NCI-H2227 (cell line): ENCODE results near the gene NME4.

Experiments used
- DNase-seq: peaks from one replicate; lab custom pipeline; 2025; ENCODE audit not compliant: unreplicated experiment; lab: John Stamatoyannopoulos, UW

The NME4 gene

GRCh38 chr16:425082-425718 is 28.2 kb downstream of the NME4 start, which contains the start of gene RAB11FIP3:
TSS of gene RAB11FIP3 (plus strand) at chr16:425649. CDS start at chr16:426007, 358 bp downstream.
- peak; percentile 92 for DNase-seq

GRCh38 chr16:425740-426114 is 28.7 kb downstream of the NME4 start:
- no peak for DNase-seq

GRCh38 chr16:426115-426905 is 29.3 kb downstream of the NME4 start:
- no peak for DNase-seq

DNA sequence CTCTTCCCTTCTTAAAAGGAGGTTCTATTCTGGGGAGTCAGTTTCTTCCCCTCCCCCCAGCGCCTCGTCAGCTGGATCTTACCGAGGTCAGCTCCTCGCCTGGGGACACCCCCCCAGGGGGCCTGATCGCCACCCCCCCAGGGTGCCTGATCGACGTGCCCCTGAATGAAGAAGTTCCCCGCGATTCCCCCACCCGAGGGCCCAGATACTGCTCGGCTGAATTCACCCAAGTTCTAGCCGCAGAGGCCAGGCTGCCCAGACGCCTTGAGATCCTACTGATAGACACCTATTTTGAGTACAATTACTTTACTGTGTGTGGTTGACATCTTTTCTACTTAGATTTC is 29.9 kb downstream of the NME4 start:
- no peak for DNase-seq

- no peak for DNase-seq
Observed at GRCh38 chr16:427250-427649, 30.3 kb downstream of the NME4 start.

- DNase-seq = no peak
Observed at GRCh38 chr16:430904-431303, 33.9 kb downstream of the NME4 start.

DNA sequence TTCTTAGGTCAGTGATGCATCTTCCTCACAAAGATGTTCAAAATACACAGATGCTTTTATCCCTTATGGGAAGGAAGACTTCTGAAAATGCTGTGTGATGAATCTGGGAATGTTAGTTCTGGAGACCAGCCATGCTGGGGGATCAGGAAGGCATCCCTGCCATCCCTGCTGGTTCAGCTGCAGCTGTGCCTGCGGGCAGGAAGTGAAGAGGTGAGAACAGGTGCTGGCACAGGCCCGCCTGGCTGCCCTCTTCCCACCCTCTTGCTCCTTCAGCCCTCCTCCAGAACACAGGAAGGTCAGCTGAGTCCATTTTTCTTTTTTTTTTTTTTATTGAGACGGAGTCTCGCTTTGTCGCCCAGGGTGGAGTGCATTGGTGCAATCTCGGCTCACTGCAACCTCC is 43.6 kb downstream of the NME4 start:
- no peak for DNase-seq

- no peak for DNase-seq
Observed at GRCh38 chr16:441447-441846, 44.4 kb downstream of the NME4 start.

DNA sequence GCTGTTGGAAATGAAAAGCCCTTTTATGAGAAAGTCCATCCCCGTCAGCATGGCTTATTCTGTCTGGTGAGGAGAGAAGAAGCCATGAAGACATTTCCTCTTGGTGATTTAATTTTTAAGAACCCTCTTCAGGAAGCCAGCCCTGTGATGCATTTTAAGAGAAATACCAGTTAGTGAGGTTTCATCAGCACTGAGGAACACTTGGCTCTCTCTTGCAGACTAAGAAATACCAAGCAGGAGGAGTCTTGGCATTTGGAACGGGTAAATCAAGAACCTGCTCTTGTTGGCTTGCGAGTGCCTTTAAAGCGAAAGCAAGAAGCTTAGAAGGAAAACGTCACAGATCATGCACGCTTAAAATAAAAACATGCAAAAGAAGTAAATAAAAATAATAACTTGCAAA is 46.0 kb downstream of the NME4 start:
- DNase-seq = no peak

DNA sequence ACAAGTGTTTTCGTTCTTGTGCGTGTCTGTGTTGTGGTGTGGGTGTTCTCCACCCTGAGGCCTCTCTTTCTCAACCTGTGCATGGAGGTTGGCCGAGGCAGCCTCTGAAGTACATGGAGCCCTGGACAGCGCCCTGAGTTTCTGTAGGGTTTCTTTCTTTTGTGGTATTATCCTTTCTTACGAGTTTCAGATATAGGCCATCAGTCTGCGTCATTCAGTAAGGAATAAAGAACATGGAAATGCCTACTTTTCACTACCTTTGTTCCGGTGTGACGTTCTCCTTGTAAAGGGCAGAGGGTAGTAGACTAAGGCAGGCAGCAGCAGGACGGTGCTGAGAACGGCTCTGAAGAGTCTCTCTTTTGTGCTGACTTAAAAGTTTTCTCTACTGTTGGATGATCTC is 47.0 kb downstream of the NME4 start:
- no peak for DNase-seq

- no peak for DNase-seq
Observed at GRCh38 chr16:445566-445965, 48.6 kb downstream of the NME4 start.
